K562 (cell line): Measurements from ENCODE around the gene PPARG. TPM values are rescaled to one million over a fixed set of nuclear protein-coding genes. Genes with fewer than 3 reads are reported as not detected.

Source experiments
- ARHGAP35 ChIP-seq: fragments of 450-650 bp; IDR thresholded peaks from 2 replicates; pipeline ENCODE4 v1.6.1; 2018; ENCODE audit not compliant: partially characterized antibody
- BACH1 ChIP-seq: fragments of 200-800 bp; sonication (Bioruptor generic); IDR thresholded peaks from 2 replicates; pipeline ENCODE4 v1.6.1; 2016; ENCODE audit warnings: missing genetic modification characterization, missing compliant biosample characterization
- JUN ChIP-seq, 2 experiments: sonication (generic) in 1 of 2; formaldehyde crosslinking in 1 of 2; IDR thresholded peaks; 2 replicates each; pipeline versions ENCODE4 v1.6.1 to v1.8.0; 2012 to 2022; ENCODE audit warnings: borderline replicate concordance in 2 of 2, mild to moderate bottlenecking in 2 of 2, improper control_type of control experiment in 1 of 2, low read depth in 1 of 2, low read length in 1 of 2, missing genetic modification reagents in 1 of 2
- KHSRP ChIP-seq: fragments of 450-650 bp; IDR thresholded peaks from 2 replicates; pipeline ENCODE4 v1.6.1; 2017
- MYC ChIP-seq, 2 experiments: fragments of 250-450 bp in 1 of 2; sonication (Bioruptor Pico) in 1 of 2; IDR thresholded peaks; 2 replicates each; pipeline versions ENCODE4 v1.5.1 to v1.6.1; 2012 to 2021; ENCODE audit warnings: low read depth in 2 of 2, borderline replicate concordance in 1 of 2, improper control_type of control experiment in 1 of 2, low read length in 1 of 2, mild to moderate bottlenecking in 1 of 2, moderate library complexity in 1 of 2
- NFYB ChIP-seq: IDR thresholded peaks from 2 replicates; pipeline ENCODE4 v1.6.1; 2011; ENCODE audit warnings: mild to moderate bottlenecking, moderate library complexity; ENCODE audit not compliant: insufficient read length; ENCODE audit errors: extremely low read depth
- PHF21A ChIP-seq: fragments of 450-650 bp; IDR thresholded peaks from 2 replicates; pipeline ENCODE4 v1.6.1; 2017; ENCODE audit warnings: low read depth, borderline replicate concordance
- RAD21 ChIP-seq, 2 experiments: fragments of 250-450 bp in 1 of 2; fragments of 450-650 bp in 1 of 2; sonication (Bioruptor Pico) in 1 of 2; formaldehyde crosslinking in 1 of 2; IDR thresholded peaks in 1 of 2; conservative IDR thresholded peaks in 1 of 2; 2 replicates each; pipeline versions ENCODE4 v1.4.0 to v1.8.0; 2020 to 2022; ENCODE audit warnings: mild to moderate bottlenecking in 2 of 2, moderate library complexity in 1 of 2
- REST ChIP-seq, 2 experiments: fragments of 450-650 bp; formaldehyde crosslinking in 1 of 2; IDR thresholded peaks; 2 replicates each; pipeline versions ENCODE4 v1.4.0 to v1.6.1; 2014 to 2020; ENCODE audit warnings: mild to moderate bottlenecking in 2 of 2, borderline replicate concordance in 1 of 2, low read depth in 1 of 2
- ZMIZ1 ChIP-seq, 2 experiments: fragments of 150-350 bp in 1 of 2; IDR thresholded peaks; 2 replicates each; pipeline ENCODE4 v1.6.1; 2012 to 2016; ENCODE audit warnings: low read depth in 2 of 2, low read length in 2 of 2, mild to moderate bottlenecking in 1 of 2, moderate library complexity in 1 of 2
- polyA plus RNA-seq, 8 experiments: library from polyadenylated mRNA; depleted of rRNA in 4 of 8; stranded (reverse) in 5 of 8; unstranded in 3 of 8; fragments of >200 nt; fragmentation: Nextera tagmentation in 2 of 8; fragmentation: Illumina TruSeq in 1 of 8; extraction: Ambion mirVana in 2 of 8; extraction: Trizol in 1 of 8; gene quantifications; 2 replicates each; pipeline versions ENCODE4 v1.2.1 to v1.2.3, GENCODE V29; 2011 to 2014; ENCODE audit warnings: inconsistent platforms in 1 of 8, missing spikeins in 1 of 8
- total RNA-seq, 7 experiments: library from RNA; depleted of rRNA in 6 of 7; stranded (reverse); fragments of >200 nt in 6 of 7; fragmentation: Illumina TruSeq in 2 of 7; extraction: Trizol in 2 of 7; gene quantifications; 2 replicates each; pipeline versions ENCODE4 v1.2.1 to v1.2.3, GENCODE V29; 2011 to 2021; ENCODE audit warnings: low replicate concordance in 1 of 7
- TF ChIP-seq, protein P1 (sequence below), 2 experiments: fragments of 450-650 bp in 1 of 2; sonication (generic) in 1 of 2; formaldehyde crosslinking; conservative IDR thresholded peaks; 2 replicates each; pipeline versions ENCODE4 v1.4.0 to v1.8.1; 2020 to 2022; ENCODE audit warnings: mild to moderate bottlenecking in 1 of 2, missing genetic modification reagents in 1 of 2

PPARG gene
- total and polyA plus RNA-seq, 9 of the 15 experiments (the other 6 are each of a cell fraction or from before 2014, with no cell fraction given), result not detected

DNA sequence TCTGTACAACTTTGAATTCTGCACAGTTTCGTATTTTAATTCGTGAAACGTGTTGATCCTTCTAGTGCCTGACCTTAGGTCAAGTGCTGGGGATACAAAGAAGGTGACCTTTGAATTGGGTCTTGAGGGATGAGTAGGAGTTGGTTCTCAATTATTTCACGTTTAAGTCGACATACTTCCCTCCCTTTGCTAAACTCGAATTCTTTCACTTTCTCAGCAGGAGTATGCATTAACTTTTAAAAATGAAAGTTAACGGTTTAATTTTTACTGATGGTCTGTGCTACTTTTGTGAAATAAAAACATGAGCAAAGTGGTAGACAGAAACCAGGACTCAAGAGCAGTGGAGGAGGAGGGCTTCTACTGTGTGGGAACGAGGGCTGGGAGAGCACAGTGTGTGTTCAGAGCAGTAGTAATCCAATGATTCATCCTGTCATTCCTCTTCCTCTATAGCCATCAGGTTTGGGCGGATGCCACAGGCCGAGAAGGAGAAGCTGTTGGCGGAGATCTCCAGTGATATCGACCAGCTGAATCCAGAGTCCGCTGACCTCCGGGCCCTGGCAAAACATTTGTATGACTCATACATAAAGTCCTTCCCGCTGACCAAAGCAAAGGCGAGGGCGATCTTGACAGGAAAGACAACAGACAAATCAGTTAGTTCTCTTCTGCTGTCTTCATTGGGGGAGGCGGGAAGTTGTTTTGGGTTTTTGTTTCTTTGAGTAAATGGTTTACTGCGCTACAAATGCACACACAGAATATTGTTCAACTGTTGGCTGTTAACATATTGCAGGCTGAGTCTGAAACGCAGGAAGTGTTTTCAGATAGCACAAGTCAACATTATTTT is 116.8 kb downstream of the PPARG start (continued):
- TF ChIP-seq MYC (IDR thresholded peaks at IDR 0.05; ENCODE audit: low read depth, low read length) (0 out of 2 replicates have a peak, but pooled peaks have one; percentile 40), MYC (CRISPR knock-in tag; IDR thresholded peaks at IDR 0.05; ENCODE audit: borderline replicate concordance, low read depth) (no peak), ZMIZ1 (IDR thresholded peaks at IDR 0.05; ENCODE audit: low read depth in 2 of 2, low read length in 2 of 2) (0 out of 4 replicates have a peak, but pooled peaks of 1 of the 2 experiments have one; percentile 10), BACH1 (peak; percentile 49; the same call in 1 of the 2 replicates), JUN (IDR thresholded peaks at IDR 0.05; ENCODE audit: borderline replicate concordance, low read depth, low read length) (peak; percentile 97), JUN (CRISPR knock-in tag; IDR thresholded peaks at IDR 0.05; ENCODE audit: borderline replicate concordance) (peak; percentile 44; the same call in 1 of the 2 replicates), NFYB (no peak), RAD21 (CRISPR knock-in tag; conservative IDR thresholded peaks at IDR 0.05 in 1 of 2, IDR thresholded peaks at IDR 0.05 in 1 of 2) (peak in 1 of 2 experiments; percentile 21; a peak in 1 of 4 replicates), REST (IDR thresholded peaks at IDR 0.05; ENCODE audit: borderline replicate concordance) (peak; percentile 99), REST (CRISPR knock-in tag; IDR thresholded peaks at IDR 0.05; ENCODE audit: low read depth) (peak; percentile 38; the same call in 1 of the 2 replicates), ARHGAP35 (no peak), KHSRP (no peak), PHF21A (no peak)
- TF ChIP-seq, protein P1, sequence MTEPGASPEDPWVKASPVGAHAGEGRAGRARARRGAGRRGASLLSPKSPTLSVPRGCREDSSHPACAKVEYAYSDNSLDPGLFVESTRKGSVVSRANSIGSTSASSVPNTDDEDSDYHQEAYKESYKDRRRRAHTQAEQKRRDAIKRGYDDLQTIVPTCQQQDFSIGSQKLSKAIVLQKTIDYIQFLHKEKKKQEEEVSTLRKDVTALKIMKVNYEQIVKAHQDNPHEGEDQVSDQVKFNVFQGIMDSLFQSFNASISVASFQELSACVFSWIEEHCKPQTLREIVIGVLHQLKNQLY (CRISPR knock-in tag; conservative IDR thresholded peaks at IDR 0.05), result no peak
